HK-2 (cell line): ENCODE data around the gene S100G.
"Not testable (repeated sequence)": the region's sequence is repeated elsewhere in the genome, so short reads cannot be mapped to it uniquely, and the experiment has no call there.

Experiments used
- DNase-seq: peaks from one replicate; pipeline ENCODE4 v3.0.0-alpha.2; 2018; ENCODE audit not compliant: unreplicated experiment

The S100G gene, protein sequence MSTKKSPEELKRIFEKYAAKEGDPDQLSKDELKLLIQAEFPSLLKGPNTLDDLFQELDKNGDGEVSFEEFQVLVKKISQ

DNA sequence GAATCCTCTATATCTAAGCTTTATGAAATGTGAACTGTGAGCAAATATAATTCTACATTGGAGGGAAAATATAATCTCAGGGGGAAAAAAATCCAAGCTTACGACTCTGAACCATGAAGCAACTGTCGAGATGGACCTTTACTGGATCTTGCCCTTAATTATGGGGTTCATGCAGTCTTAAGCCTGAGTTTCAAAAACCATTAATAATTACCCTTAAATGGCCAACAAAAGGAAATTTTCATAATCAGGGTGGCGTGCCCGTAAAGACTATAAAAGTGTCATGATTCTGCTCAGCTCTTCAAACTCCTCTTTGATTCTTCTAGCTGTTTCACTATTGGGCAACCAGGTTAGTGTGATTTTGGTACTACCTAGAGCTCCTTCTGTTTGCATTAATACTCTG lies at the start of gene S100G:
S100G (plus strand) TSS at position 301 of the 400 bp plus-strand sequence. CDS start 849 bp downstream, outside the sequence.
- no peak for DNase-seq

DNA sequence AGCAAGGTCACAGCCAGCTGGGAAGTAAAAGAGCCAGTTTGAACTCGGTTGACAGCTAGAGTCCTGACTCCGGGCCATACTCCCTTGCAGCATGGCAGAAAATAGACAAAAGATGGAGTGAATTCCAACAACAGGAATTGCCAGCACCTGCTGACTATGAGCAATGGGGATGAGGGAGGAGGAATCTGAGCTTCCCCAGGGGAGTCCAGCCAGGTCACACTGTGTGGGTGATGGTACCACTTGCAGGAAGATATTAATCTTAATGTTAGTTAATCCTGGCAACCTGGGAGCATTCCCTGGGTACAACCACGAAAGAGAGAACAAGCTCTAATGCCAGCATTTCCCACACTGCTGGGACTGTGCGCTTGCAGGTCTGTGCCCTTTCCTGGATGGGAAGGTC lies 48.1 kb upstream of the S100G start:
- DNase-seq = no peak

DNA sequence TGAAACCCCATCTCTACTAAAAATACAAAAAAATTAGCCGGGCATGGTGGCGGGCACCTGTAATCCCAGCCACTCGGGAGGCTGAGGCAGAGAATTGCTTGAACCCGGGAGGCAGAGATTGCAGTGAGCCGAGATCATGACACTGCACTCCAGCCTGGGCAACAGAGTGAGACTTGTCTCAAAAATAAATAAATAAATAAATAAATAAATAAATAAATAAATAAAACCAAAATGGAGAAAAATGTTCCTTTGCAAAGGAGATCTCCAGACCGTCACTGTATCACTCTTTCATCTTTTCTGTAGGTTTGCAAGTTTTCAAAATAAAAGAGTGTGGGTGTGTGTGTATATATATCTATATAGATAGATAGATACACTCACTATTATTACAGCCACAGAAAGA lies 46.7 kb upstream of the S100G start:
- DNase-seq = not testable (repeated sequence)

DNA sequence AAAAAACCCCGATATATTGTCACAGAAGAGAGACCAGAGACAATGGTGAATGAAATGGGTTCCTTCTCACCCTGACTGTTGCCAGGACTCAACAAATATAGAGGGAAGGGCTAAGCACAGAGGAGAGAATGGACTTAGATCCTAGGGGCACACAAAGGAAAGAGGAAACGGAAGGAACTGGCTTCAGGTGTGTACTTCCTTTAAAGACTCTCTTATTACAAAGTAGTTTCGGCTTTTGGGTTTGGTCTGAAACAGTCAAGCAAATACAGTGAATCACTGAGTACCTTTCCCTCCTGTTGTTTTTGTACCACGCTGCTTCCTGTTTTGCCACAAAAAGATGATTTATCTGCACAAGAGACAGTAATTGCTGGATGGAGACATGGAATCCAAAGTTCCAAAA lies 46.1 kb upstream of the S100G start:
- DNase-seq = no peak

DNA sequence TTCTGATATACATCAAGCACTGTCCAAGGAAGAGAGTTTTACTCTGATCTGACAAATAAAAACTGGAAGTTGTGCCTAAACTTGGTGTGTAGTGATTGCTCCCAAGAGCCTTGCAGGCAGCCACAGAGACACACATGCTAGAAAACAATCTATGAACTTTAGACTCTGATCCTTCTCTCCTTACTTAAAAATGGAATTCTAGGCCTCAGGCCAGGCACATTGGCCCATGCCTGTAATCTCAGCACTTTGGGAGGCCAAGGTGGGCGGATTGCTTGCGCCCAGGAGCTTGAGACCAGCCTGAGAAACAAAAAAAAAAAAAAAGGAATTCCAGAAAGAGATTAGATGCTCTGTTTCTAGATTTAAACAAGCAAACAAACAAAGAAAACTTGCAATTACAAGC lies 45.6 kb upstream of the S100G start:
- no peak for DNase-seq

DNA sequence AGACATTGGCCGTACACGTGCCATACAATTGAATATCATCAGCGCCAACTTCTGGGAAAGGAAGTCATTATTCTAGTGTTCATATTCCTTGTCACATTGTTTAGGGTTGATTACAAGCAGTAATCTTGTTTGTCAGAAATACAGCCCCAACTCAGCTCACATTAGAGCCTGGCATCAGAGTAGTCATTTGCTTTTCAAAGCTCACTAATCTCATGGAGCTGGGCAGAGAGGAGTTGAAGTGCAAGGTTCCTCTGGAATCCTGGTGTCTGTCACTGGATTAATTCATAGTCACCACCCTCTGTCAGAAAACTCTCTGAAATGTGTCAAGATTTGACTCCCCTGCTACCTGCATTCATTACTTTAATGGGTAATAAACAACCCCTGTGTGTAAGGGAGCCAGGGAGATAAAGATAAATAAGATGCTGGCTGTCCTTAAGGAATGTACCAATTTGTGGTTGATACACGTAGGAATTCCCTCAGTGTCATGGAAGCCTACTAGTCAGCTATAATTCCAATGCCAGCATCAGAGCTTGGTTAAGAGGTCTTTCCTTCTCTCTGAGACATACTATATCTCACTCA lies 43.7 kb upstream of the S100G start:
- no peak for DNase-seq

DNA sequence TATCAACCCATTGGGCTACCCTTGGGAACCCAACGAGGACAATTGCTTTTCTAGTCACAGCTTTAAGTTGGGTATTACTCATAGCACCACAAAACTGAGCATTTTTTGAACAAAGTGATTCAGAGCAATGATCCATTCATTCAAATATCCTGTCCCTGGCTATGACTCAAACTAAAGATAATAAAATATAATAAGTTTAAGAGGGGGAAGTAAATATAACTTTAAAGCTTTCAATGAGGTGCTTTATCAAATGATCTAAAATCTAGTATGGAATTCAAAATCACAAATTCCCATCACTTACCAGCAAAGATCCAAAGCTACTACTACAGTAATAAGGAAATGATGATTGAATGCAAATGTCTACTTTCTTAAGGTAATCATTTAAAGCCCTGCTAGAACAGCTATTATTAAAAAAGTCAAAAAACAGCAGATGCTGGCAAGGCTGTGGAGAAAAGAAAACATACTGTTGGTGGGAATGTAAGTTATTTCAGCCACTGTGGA lies 39.8 kb upstream of the S100G start:
- no peak for DNase-seq

DNA sequence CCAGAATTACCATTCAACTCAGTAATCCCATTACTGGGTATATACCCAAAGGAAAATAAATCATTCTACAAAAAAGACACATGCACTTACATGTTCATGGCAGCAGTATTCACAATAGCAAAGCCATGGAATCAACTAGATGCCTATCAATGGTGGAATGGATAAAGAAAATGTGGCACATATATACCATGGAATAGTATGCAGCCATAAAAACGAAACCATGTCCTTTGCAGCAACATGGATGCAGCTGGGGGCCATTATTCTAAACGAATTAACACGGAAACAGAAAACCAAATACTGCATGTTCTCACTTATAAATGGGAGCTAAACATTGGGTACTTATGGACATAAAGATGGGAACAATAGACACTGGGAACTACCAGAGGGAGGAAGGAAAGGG lies 39.3 kb upstream of the S100G start:
- not testable (repeated sequence) for DNase-seq

DNA sequence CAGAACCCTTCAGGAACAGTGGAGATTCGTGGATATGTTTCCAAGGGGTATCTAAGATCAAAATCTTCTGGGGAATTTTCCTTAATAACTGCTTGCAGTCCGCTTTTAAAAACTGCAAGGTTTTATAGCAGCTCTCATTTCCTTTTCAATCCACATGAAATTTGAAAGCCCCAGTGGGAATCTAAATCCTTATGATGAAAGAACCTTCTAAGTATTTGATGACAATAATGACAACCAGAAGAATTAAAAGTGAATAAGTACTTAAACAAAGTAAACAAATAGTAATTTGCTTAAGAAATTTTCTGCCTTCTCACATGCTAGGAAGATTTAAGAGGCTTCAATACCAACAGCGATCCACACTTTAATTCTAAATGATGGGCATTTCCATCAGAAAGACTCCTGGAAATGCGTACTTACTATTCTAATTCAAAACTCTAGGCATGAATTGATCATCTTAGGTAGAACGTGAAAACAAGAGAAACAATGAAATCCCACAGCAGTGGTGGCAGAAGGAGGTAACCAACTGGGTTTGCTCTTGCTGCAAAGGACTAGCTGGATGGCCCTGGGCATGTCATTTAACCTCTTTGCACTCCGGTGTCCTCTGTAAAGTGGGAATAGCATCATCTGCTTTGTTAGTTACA lies 37.6 kb upstream of the S100G start:
- no peak for DNase-seq

DNA sequence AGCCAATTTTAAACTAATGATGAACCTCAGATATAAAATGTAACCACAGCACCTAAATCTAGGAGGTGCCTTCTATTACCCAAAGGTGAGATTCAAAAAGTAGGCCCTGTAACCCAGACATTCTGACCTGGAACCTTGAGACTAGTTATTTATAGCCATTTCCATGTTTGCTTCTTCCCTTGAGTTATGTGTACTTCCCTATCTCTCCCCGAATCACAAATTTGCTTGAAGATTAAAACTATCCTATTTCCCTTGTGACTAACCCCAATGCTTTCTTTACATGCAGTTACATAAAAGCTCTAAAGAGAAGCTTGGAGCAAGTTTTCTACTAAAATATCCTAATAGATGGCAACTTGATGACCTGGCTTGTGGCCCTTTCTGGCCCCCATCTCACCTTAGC lies 32.6 kb upstream of the S100G start:
- no peak for DNase-seq

DNA sequence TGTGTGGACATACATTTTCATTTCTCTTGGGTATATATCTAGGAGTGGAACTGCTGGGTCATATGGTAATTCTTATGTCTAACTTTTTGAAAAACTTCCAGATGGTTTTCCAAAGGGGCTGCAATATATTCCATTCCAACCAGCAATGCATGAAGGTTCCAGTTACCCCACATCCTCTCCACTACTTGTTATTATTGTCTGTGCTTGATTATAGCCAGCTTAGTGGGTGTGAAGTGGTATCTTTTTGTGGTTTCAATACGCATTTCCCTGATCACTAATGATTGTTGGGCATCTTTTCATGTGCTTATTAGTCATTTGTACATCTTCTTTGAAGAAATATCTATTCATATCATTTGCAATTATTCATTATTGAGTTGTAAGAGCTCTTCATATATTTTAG lies 31.5 kb upstream of the S100G start:
- DNase-seq = no peak

DNA sequence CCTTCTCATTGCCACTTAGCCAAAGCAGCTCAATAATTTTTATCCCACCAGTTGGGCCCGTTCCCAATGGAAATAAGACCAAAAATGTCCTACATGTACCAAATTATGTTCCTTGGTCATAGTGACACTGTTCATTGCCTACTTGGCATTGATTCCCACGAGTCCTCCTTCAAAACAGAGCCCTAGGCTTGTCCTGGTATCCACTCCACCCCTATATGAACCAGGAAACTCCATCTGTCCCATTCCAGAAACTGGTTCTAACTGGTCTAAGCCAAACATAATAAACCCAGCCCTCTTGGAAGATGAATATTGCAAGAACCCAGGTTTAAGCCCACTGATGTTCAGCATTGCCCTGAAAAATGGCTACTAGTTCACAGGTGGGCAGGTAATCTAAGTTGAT lies 30.9 kb upstream of the S100G start:
- DNase-seq = no peak

DNA sequence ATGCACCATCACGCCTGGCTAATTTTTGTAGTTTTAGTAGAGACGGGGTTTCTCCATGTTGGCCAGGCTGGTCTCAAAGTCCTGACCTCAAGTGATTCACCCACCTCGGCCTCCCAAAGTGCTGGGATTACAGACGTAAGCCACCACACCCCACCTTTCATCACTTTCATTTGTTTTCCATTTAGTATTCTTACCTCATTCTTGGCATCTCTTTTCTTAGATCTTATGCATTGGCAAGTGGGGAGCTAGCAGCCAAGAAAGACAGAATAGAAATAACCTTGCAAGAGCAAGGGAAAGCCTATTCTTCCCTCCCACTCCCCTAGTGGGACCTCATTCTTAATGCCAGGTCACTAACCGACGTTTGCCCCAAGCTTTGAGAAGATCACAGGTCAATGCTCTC lies 21.4 kb upstream of the S100G start:
- DNase-seq = peak; percentile 6

DNA sequence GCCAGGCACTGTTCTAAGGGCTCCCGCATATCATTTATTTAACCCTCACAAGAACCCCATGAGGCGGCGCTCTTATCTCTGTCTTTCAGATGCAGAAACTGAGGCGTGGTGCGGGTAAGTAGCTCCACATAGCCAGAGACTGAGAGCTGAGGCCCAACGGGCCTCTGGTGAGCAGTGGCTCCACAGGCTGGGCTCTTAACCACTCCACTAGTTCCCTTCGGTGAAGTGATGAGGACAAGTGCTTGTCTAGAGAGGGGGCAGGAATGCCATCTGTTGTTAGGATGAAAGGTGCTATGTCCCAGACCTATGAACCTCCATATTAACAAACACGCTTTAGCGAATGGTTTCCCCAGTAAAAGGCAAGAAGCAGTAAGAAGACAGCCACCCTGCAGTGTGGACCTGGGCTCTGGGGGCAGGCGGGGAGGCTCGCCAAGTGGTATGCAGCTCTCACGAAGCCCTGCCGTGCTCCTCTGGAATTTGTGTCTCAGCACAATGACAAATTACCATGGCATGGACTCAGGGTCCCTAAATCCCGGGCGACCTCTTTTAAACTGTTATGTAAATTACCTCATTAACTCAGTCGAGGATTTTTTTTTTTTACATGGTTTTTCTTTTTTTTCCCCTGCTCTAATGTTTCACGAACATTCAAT lies 20.9 kb upstream of the S100G start:
- peak; percentile 2 for DNase-seq

DNA sequence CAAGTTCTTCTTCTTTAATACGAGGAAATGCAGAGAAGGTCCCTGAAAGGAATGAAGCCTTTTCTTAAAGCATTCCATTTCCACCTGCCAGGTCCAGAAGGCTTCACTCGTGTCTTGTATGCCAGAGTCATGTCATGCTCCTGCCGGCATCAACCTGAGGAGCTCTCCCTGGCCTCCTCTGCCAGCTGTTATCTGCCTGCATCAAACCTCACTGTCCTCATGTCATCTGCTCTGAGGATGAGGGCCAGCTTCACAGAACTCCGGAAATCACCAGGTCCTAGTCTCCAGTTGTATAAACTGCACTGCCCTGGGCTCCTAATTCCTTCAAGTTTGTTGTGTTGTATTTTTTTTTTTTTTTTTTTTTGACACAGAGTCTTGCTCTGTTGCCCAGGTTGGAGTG lies 20.0 kb upstream of the S100G start:
- DNase-seq = no peak

DNA sequence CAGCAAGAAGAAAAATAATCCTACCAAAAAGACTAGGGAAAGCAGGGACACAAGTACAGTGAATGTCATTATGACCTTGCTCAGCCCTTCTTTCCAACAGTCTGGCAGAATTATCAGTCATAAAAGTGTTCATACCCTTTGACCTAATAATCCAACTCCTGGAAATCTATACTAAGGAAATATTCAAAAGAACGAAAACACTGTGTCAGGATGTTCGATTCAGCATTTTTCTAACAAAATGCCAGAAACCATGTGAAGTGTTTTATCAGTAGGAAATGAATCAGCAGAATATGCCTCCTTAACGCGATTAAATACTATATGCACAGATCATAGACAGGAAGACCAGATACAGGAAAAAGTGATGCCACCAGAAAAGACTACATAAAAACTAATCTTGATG lies 16.2 kb upstream of the S100G start:
- no peak for DNase-seq

DNA sequence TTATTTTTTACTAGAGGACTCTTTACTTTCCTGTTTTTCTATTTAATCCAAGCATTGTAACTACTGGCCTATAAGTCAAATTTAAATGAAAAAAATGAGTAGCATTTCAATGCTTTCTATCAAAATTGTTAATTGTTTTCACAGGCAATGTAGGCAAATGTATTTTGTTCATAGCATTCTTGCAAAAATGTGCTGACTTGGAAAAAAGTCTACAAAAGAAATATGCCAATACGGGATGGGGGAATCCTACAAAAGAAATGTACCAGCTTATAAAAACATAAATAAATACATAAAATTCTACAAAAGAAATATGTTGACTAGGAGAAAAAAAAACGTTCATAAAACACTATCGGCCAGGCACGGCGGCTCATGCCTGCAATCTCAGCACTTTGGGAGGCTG lies 14.9 kb upstream of the S100G start:
- DNase-seq = no peak

DNA sequence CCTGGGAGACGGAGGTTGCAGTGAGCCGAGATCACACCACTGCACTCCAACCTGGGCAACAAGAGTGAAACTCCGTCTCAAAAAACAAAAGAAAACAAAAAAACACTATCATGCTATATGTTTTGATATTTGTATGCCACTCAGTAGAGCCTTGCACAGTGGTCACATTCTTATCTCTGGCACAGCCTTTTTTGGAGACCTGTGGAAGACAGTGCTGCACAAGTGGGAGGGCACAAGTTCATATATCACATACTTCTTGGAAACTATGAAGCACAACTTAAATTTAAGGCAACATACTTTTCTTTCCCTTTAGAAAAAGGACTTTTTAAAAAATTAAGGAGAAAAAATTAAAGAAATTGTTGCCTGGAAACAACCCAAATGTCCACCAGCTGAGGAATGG lies 14.4 kb upstream of the S100G start:
- DNase-seq = no peak

DNA sequence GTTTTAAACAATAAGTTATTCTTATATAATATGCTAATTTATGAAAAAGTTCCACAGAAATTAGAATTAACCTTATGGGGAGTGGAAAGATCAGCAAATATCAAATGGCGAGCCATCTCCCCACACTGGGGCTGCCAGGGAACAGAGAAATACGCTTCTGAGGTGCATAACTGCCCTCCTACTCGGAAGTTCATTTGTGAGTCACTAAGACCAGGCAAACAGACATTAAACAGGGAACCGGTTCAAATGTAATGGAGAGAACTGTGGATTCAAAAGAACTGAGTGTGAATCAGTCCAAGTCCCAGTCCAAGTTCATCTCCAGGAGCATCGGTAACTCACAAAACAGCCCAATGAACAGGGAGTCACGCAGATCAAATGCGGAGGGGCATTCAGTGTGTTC lies 11.4 kb upstream of the S100G start:
- DNase-seq = no peak

DNA sequence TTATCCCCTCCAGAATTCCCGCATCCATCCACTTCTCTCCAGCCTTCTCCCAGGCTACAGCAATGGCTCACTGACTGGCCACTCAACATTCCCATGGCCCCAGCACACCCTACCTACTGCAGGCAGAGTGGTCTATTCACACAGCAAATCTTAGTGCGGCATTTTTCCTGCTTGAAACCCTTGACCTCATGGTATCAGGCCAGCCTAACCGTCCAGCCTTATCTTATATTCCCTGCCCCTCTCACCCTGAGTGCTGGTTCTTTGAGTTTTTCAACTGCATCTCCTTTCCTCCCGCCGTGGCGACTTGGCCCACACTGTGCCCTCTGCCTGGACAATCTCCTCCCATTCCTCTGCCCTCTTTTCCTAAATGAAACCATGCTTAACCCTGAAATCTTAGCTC lies 10.0 kb upstream of the S100G start:
- DNase-seq = no peak

DNA sequence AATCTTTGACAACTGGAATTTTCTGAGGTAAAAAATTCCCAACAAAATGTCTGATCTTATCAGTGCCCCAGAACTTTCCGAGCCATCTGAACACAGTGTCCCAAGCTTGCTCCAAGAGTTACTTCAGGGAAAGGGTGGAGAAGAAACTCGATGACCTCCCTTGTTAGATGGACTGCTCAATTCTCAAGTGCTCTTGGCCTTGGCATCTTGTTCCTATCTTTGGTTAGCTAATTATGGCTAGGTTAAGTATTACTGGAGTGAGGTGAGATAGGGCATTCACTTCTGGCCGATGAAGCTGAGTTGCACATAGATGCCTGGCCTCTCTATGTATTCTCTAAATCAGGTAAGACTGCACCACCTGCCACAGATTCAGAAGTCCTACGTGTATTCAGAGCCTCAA lies 9.1 kb upstream of the S100G start:
- no peak for DNase-seq

DNA sequence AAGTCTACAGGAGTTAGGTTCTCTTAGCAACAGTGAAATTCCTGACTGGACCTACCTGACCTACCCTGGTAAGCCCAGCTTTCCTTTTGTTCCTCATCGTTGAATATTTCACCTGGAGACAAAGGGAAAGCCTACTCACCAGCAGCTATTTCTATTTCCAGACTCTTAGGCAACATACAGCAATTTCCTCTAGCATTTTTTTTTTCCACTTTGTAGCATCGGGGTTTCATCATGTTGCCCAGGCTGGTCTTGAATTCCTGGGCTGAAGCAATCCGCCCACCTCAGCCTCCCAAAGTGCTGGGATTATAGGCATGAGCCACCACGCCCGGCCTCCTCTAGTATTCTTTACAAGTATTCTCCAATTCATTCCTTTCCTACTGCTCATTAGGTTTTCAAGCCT lies 6.8 kb upstream of the S100G start:
- DNase-seq = no peak
